Stimulated activated CD4-positive, alpha-beta T cell treated with anti-CD3 and anti-CD28 coated beads, Interleukin-12 subunit alpha, Interleukin-12 subunit beta, amount 100 ng/mL, for 24 hours (primary cell): ENCODE measurements around the gene LARP1.
"Not testable (repeated sequence)": the region's sequence is repeated elsewhere in the genome, so short reads cannot be mapped to it uniquely, and the experiment has no call there.

Source experiments
- DNase-seq, 2 experiments: peaks; one replicate each; pipeline ENCODE4 v3.0.0-alpha.2; 2020; ENCODE audit warnings: low read depth in 2 of 2

The LARP1 gene

DNA sequence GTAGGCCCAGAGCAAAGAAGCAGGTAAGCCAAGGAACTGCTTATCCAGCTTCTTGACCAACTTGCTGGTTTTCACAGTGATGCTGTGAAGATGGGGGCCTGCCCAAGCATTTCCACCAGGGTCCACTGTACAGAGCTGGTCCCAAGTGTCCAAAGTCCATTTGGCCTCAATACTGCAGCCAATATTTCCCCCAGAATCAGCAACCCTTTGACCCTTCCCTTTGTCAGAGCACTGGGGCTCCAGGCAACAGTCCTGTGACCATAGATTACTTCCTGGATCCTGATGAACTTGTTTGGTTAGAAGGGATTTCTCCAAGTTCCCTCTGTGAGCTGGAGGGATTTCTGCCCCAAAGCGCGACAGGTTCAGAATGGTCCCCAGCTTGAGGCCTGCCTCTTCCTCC, 68.9 kb downstream of the LARP1 start:
- DNase-seq = no peak

DNA sequence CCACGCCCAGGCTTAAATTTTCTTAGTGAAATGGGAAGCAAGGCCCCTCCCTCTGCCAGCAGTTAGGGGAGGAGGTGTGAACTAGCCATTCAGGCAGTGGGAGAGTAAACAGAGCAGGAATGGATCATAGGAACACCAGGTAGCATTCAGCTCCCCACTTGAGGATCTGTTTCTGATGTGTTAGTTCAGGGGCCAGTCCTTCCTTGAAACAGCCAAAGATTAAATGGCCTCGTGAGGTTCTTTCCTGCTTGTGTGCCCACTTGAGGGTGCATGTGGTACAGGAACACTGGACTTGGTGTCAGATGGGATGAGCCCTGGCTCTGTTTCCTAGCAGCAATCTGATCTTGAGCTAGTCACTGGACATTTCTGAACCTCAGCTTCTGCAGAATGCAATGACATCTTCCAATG, 74.0 kb downstream of the LARP1 start:
- no peak for DNase-seq

DNA sequence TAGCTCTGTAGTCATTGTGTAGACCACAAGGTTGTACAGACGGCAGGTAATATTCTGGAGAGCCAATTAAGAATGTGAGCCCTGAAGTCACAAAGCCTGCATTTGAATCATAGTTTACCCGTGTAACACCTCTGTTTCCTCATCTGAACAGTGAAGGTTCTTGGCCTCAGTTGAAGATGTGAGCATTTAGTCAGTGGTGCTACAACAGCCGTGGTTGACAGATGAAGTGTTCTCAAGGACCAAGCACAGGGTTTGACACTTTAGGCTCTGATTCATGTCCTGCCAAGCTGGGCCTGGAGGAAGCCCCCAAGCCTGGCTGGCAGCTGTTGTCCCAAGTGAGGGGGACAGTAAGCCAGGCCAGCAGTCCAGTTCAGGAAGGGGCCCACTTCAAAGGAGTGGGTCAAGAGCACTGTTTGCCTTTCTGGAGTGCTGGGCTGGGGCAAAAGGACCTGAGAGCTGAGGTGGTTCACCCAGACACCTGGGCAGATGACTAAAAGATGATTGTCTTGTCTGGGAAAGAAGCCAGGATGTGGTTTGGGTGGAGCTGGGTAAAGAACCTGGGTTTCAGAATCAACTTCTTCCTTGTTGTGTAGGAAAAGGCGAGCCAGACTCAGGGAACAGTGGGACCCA, 74.5 kb downstream of the LARP1 start:
- DNase-seq = no peak

DNA sequence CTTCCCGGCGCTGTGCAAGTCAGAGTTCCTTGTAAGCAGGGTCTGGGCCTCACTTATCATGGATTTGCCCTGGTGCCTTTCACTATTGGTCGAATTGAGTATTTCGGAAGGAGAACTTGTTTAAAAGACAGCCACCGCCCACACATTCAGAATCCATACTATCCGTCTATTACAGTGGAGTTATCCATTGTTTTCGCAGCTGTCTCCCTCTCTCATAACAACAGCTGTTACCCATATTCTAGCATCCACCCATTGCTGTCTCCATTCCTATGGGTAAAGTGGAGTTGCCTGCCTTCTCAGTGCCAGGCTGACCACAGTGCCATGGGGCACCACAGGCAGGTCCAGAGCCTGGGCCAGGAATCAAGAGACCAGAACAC, 75.0 kb downstream of the LARP1 start:
- DNase-seq = no peak

DNA sequence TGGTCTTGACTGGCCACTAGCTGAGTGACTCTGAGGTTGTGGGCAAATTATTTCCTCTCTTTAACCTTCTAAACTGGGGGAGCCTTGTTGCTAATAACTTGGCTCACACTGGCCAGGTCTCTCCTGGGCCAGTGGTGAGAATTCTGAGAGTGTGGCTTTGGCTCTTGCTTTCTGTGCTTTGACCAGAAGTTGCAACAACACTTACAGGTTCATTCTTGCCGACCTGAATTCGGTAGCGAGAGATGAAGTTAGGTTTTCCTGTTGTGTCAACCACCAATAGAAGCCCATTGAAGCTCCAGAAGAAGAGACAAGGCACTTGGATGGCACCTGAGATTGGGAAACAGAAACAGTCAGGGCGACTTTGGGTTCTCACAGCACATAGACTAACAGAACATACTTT, 75.4 kb downstream of the LARP1 start:
- no peak for DNase-seq

DNA sequence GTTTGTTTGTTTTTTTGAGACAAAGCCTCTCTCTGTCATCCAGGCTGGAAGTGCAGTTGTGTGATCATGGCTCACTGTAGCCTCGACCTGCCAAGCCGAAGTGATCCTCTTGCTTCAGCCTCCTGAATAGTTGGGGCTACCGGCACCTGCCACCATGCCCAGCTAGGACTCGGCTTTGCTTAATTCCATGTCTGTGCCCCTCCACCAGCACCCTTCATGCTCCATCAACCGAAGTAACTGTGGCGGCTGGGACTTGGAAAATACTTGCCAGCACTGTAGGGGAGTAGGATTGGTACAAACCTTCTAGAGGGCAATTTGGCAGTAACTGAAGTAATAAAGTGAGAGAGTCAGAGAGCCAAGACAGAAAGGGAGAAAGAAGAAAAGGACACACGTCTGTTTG, 76.3 kb downstream of the LARP1 start:
- DNase-seq = no peak

DNA sequence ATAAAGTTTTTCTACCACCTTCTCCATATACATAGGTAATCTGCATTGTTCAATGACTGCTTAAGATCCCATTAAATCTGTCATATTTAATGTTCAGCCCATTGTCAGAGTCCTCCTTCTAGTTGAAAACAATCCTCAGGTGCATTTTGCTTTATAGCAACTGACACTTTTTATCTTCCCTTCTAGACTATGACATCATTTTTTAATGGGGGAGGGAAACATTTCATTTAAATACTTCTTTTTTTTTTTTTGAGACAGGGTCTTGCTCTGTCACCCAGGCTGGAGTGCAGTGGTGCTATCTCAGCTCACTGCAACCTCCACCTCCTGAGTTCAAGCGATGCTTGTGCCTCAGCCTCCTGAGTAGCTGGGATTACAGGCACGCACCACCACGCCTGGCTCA, 77.6 kb downstream of the LARP1 start:
- not testable (repeated sequence) for DNase-seq

DNA sequence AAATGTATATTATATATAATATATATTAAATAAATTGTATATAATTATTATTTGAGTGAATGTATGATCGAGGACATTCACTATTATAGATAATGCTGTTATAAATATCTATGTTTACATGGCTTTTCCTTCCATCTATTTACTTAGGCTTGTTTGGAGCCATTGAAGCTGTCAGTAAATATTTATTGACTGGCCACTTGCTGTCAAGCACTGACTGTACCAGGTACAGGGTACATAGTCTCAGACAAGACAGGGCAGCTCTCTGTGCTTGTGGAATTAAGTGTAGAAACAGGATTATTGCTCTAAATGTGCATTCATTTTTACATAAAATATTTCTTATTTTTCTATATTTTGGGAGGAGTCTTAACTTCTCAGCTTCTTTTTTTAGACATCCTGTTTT, 78.9 kb downstream of the LARP1 start:
- DNase-seq = no peak

DNA sequence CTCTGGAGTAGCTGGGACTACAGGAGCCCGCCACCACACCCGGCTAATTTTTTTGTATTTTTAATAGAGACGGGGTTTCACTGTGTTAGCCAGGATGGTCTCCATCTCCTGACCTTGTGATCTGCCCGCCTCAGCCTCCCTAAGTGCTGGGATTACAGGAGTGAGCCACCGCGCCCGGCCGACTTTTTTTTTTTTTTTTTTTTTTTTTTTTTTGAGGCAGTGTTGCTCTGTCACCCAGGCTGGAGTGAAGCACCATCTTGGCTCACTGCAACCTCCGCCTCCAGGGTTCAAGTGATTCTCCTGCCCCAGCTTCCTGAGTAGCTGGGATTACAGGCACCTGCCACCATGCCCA, 80.5 kb downstream of the LARP1 start:
- not testable (repeated sequence) for DNase-seq

DNA sequence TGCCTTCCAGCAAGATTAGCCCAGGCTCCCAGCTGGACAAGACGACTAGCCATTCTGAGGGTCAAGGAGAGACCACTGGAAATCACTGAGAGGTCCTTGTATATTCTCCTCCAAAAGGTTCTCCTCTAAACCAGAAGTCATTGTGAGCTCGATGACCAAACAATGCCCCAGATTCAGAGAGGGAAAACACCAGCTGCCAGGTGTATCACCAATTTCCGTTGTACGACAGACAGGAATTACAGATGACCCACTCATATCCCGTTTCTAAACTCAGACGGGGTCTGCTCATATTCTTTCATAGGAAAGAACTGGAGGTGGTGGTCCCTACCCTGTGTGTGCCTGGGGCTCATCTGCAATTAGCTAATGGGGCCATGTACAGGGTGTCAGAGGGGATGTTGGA, 81.0 kb downstream of the LARP1 start:
- DNase-seq = no peak

DNA sequence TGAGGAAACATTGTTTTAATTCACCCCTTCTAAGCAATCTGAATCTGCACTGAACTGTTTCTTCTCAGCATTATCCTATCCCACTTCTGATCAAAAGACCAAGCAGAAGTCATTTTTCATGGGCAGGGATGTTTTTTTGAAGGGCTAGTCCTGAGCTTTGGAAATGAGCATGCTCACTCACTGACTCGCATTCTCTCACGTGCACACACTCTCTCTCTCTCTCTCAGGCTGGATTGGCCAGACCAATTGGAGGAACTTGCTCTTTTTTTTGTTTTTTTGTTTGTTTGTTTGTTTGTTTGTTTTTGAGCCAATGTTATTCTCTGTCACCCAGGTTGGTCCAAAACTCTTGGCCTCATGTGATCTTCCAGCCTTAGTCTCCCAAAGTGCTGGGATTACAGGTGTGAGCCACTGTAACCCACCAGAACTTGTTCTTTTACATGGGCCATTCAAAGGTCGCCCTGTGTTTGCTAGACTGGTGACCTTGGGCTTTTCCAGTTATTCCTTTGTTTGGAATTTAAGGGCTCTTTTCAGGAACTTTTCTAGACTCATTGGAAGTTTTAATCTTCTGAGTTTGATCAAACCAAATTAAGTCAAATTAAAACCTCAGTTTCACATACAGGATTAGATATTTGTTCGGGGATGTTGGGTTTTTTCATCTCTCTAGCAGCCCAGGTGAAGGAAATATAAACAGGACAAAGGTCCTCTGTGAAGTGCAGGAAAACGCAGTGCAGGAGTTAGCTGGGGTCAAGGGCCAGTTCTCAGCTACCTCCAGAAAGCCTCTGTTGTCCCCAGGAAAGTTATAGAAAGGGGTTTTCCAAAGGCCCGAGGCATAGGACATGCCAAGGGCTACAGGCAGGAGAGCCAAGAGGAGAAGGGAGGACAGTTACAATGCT, 82.1 kb downstream of the LARP1 start:
- DNase-seq = no peak

DNA sequence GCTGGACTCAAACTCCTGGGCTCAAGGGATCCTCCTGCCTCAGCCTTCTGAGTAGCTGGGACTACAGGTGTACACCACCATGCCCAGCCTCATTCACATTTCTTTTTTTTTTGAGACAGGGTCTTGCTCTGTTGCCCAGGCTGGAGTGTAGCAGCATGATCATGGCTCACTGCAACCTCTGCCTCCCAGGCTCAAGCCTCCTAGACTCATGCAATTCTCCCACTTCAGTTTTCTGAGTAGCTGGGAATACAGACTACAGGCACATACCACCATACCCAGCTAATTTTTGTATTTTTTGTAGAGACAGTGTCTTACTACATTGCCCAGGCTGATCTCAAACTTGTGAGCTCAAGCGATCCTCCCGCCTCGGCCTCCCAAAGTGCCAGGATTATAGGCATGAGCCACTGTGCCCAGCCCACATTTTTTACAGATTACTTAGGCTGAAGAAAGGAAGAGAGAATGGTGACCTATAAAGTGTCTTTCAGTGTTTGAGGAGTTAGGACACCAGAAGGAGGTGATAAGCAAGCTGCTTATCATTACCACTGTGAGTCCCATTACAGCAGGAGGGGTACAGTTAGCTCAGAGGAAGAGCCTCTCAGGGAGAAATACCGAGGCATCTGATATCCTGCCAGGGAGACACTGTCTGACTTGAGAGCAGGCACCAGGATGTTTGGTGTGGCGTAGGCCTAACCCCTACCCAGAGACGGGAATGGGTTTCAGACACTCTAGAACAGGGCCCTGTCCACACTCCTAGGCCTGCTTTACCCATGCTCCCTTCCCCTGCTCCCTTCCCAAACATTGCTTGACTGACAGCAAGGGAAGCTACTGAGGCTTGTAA, 85.5 kb downstream of the LARP1 start:
- DNase-seq = no peak

DNA sequence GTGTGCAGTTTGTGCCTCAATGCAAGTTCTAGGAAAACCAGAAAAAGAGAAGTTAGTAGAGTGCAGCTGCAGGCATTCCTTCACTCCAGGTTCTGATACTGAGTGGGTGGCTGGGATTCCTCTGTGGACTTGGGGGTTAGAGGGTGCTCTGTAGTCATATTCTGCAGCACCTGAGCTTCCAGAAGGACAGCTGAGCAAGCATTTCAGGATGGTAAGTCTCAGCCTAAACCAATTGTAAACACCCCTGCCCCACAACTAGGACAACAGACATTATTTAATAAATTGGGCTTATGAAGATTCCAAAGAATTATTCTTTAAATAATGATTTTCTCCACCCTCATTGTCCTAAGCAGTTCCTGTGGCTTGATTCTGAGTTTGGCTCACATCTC, 86.1 kb downstream of the LARP1 start:
- no peak for DNase-seq

DNA sequence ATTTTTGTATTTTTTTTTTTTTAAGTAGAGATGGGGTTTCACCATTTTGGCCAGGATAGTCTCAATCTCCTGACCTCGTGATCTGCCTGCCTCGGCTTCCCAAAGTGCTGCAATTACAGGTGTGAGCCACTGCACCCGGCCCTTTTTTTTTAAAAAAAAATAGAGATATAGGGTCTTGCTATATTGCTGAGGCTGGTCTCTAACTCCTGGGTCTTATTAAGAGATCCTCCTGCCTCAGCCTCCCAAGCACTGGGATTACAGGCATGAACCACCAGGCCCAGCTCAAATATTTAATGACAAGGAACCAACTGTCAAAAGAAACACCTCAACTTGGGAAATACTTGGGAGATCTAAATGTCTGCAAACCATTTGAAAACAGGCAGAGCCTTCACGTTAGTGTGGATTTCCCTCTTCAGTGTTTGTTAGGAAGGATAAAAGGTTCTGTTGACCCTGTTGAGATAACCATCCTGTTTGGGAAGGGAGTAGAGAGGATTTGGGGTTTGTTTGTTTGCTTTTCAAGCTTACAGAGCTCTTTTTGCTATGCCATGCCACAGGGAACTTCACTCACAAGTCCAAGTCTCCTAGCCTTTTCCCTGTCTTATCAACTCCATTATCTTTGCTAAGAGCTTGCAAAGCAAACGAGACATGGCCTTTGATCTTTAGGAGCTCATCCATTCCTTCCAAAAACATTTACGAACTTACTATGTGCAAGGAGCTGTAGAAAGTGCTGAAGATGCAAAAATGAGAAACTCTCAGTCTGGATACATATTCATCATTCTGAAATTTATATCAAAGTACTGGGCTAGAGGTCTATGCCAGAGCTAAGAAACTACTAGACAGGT, 87.7 kb downstream of the LARP1 start:
- DNase-seq = no peak

DNA sequence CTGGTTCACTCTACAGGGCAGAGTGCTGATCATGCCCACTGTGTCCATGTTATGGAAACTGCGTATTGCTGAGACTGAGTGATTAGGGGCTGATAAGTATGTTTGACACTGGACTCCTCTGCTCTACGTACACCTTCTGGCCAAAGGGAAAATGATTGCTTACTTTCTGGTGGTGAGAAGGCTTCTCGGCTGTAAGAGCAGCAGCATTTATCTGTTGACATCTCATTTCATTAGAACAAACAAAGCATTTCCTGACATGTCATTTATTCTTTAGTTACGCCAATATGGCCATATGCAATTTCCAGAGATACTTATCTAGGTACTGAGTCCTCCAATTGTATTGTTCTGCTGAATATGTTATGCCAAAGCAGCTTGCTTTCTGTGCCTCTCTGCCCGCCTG, 89.6 kb downstream of the LARP1 start:
- DNase-seq = no peak

DNA sequence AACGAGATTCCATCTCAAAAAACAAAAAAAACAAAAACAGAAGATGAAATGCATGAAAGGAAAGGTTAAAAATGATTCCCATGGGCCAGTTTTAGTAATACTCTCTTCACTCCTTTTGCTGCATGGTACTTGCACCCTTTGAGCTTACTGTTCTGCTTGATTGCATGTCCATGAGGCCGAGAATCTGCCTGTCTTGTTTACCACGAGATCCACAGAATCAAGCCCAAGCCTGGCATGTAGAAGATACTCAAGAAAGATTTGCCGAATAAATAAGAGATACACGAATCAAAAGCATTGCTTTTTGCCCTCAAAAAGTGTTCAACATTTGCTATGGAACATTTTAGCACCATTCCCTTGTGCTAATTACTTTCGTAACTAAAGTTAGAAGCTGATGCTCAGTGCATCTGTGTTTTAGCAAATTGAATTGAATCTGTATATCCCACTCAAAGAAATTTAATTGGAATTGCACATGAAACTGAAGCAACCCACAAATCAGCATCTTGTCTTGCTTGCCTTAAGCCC, 94.1 kb downstream of the LARP1 start:
- DNase-seq = no peak

DNA sequence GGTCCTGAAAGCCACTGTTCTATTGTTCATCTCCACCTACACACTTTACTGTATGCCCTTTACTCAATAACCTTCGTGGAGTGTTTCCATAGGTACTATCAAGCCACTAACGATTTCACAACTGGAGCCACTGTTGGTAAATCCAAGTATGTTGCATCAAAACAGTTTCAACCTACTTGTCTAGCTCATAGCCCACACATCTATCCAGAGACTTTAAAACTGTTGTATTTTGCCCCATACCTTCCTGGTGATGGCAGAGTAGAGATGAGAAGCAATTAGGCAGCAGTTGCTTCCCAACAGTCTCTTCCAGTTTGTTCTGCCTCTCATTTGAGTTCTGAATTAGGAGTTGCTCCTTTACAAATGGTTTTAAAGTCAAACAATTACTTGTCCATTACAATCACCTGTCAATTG, 94.6 kb downstream of the LARP1 start:
- DNase-seq = no peak

DNA sequence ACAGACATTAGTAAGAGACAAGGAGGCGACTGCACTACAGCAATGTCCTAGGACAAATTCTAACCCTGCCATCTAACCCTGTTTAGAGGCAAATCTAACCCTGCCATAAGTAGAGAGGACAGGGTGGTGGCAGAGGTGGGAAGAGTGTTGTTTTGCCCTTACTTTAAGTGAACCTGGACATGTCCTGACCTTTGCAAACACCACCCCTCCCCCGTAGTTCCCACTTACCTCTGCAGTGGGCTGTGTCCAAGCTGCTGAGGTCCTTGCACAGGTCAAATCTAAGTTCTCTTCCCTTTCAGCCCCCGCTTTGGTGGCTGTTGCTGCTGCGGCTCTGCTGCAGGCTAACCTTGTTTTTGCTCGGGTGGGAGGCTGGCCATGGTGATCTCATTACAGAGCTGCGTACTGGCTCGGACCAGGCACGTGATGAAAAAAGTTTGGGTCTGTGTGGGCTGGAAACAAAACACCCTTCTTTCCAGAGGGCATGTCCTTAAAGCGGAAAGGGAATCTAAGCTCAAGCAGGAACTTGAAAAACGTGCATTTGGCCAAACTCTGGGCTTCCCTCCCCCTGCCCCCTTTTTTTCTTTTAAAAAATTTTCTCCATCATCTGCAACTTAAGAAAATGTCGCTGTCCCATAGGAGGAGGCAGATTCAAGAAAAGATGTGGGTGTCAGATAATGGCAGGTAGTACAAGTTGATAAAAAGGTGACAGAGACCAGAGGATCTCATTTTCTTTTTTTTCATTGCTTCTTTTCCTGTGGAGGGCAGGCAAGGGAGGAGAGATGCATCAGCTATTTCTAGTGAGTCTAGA, 95.3 kb downstream of the LARP1 start, which contains the start of gene FAXDC2:
TSS of gene FAXDC2 (minus strand) at position 349 of the 808 bp plus-strand sequence. CDS start 12,425 bp downstream, outside the sequence.
- no peak for DNase-seq

DNA sequence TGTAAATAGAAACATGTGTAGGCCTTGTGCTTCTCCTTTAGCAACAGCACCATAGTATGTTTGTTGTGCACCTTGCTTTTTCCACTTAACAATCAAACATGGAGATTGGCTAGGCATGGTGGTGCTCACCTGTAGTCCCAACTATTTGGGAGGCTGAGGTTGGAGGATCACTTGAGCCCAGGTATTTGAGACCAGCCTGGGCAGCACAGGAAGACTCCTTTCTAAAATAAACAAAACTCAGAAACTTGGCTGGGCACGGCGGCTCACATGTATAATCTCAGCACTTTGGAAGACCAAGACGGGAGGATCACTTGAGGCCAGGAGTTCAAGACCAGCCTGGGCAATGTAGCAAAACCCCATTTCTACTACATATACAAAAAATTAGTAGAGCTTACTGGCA, 96.2 kb downstream of the LARP1 start:
- DNase-seq = no peak

DNA sequence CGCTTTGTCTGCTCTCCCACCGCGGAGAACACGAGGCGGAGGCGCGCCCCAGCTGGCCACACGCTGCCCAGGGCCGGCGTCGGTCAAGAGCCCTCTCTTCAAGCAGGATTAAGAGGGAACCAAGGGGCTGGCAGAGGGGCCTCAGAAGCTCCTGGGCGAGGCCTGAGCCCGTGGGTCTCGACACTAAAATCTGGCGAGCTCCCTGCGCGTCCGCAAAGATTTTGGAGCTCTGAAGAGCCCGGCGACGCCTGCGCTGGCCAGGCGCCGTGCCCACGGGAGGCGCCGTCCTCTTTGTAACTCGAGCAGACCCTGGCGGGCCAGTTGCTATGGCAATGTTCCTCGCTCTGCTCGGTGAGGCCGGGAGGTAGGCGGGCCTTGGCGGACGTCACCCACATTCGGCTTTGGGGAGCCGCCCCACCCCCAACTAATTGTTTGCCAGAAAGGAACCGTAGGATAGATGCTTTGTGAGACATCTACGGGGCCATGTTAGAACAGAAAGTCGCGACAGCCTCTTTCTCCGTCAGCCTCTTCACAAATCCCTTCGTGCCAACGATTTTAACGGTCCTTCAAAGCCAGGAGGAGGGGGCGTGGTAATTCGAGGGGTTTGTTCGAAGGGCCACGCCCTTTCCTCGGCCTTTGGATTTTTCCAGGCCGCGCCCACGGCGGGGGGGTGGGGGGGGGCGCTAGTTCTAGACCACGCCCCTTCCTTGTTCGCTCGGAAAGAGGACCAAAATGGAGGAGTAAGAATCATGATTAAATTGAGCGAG, 102.5 kb downstream of the LARP1 start:
- peak; percentile 68 to 81 for DNase-seq
